Suprapubic skin (tissue), 4 donors: Measurements from ENCODE around the gene ARHGAP6.

Experiments used
- CTCF ChIP-seq, 2 donors: fragments of 200-600 bp in 1 of 2; fragments of 450-650 bp in 1 of 2; sonication (generic) in 1 of 2; IDR thresholded peaks; one replicate each; pipeline ENCODE4 v1.5.1; 2016 to 2019; ENCODE audit warnings: antibody characterized with exemption in 2 of 2, mild to moderate bottlenecking in 1 of 2, moderate library complexity in 1 of 2
- EP300 ChIP-seq: sonication (generic); formaldehyde crosslinking; IDR thresholded peaks from one replicate; pipeline ENCODE4 v1.6.1; 2017; ENCODE audit warnings: antibody characterized with exemption
- POLR2A ChIP-seq, 2 donors: fragments of 450-650 bp; IDR thresholded peaks; one replicate each; pipeline ENCODE4 v1.6.1; 2017; ENCODE audit warnings: antibody characterized with exemption in 2 of 2, mild to moderate bottlenecking in 2 of 2, moderate library complexity in 2 of 2
- POLR2AphosphoS5 ChIP-seq, 3 donors: sonication (generic); formaldehyde crosslinking; IDR thresholded peaks; one replicate each; pipeline ENCODE4 v1.6.1; 2017; ENCODE audit warnings: antibody characterized with exemption in 3 of 3

GRCh38 chrX:11555759-11556158, 110.0 kb downstream of the ARHGAP6 start:
- TF ChIP-seq CTCF (IDR thresholded peaks at IDR 0.05) (no peak), POLR2A (IDR thresholded peaks at IDR 0.05) (no peak), POLR2AphosphoS5 (IDR thresholded peaks at IDR 0.05) (no peak), EP300 (no peak)
